H1 (cell line): ENCODE results near the gene MEF2D. TPM values are rescaled to one million over a fixed set of nuclear protein-coding genes. Genes with fewer than 3 reads are reported as not detected.

ENCODE experiments used
- CTCF ChIA-PET: fragments of 300-600 bp; sonication (Branson Sonifier 250); formaldehyde crosslinking; loops from one replicate; lab custom pipeline; 2021; ENCODE audit not compliant: partially characterized antibody; lab: Charles Lee
- POLR2A ChIA-PET: fragments of 300-600 bp; sonication (Branson Sonifier 250); formaldehyde crosslinking; loops from one replicate; lab custom pipeline; 2021; ENCODE audit warnings: inconsistent platforms; ENCODE audit not compliant: partially characterized antibody; lab: Charles Lee
- DNase-seq, 2 experiments: peaks; one replicate each; pipeline versions ENCODE4 v3.0.0 to v3.0.0-alpha.2; 2010 to 2022; ENCODE audit warnings: low spot score in 2 of 2, low read depth in 1 of 2, mixed read lengths in 1 of 2
- FAIRE-seq: peaks from 2 replicates; lab custom pipeline; 2011; peaks lifted over from hg19 to GRCh38; lab: Jason Lieb, UNC
- H2AFZ ChIP-seq: 2 replicates; pipeline ENCODE4 v1.8.1; 2012; ENCODE audit warnings: low read length, inconsistent platforms
- H2AK5ac ChIP-seq: 2 replicates; pipeline ENCODE4 v1.6.1; 2013; ENCODE audit warnings: low read depth, low read length
- H2BK120ac ChIP-seq: replicated peaks from 2 replicates; pipeline ENCODE3; 2013; ENCODE audit warnings: low read depth, low read length, inconsistent platforms
- H2BK12ac ChIP-seq: 2 replicates; pipeline ENCODE4 v1.6.1; 2013; ENCODE audit warnings: low read depth, low read length
- H2BK15ac ChIP-seq: 2 replicates; pipeline ENCODE4 v1.6.1; 2013; ENCODE audit warnings: low read length
- H2BK20ac ChIP-seq: 2 replicates; pipeline ENCODE4 v1.6.1; 2013; ENCODE audit warnings: low read length
- H2BK5ac ChIP-seq: 2 replicates; pipeline ENCODE4 v1.6.1; 2013; ENCODE audit warnings: low read depth, low read length
- H3K14ac ChIP-seq: 2 replicates; pipeline ENCODE4 v1.6.1; 2013; ENCODE audit warnings: inconsistent platforms; ENCODE audit not compliant: insufficient read length
- H3K18ac ChIP-seq: 2 replicates; pipeline ENCODE4 v1.6.1; 2013; ENCODE audit warnings: low read length; ENCODE audit errors: extremely low read depth
- H3K23ac ChIP-seq: 2 replicates; pipeline ENCODE4 v1.6.1; 2013; ENCODE audit warnings: inconsistent platforms; ENCODE audit not compliant: insufficient read length
- H3K23me2 ChIP-seq: 2 replicates; pipeline ENCODE4 v1.6.1; 2013; ENCODE audit warnings: low read depth, low read length
- H3K27ac ChIP-seq: 2 replicates; pipeline ENCODE4 v1.6.1; 2011; ENCODE audit warnings: low read depth, low read length, inconsistent platforms
- H3K27me3 ChIP-seq, 4 experiments: replicated peaks in 1 of 4; 1 replicate in 1 of 4; 2 replicates in 3 of 4; pipeline versions ENCODE4 v1.6.1 to v1.8.1; 2011 to 2013; ENCODE audit warnings: low read length in 3 of 4, mild to moderate bottlenecking in 3 of 4, inconsistent platforms in 2 of 4, mixed read lengths in 2 of 4, moderate library complexity in 1 of 4; ENCODE audit not compliant: control insufficient read depth in 3 of 4, insufficient read depth in 3 of 4; ENCODE audit errors: extremely low read depth in 1 of 4
- H3K36me3 ChIP-seq, 4 experiments: 2 replicates each; pipeline versions ENCODE4 v1.6.1 to v1.8.1; 2011 to 2013; ENCODE audit warnings: mild to moderate bottlenecking in 4 of 4, low read length in 3 of 4, moderate library complexity in 2 of 4, control low read depth in 1 of 4, inconsistent platforms in 1 of 4; ENCODE audit not compliant: insufficient read depth in 4 of 4, control insufficient read depth in 2 of 4
- H3K4ac ChIP-seq: replicated peaks from 2 replicates; pipeline ENCODE3; 2013; ENCODE audit warnings: low read length, low read depth, mixed read lengths, inconsistent platforms; ENCODE audit not compliant: insufficient read length
- H3K4me1 ChIP-seq, 4 experiments: replicated peaks in 1 of 4; 1 replicate in 1 of 4; 2 replicates in 3 of 4; pipeline versions ENCODE4 v1.6.1 to v1.8.1; 2011 to 2013; ENCODE audit warnings: low read length in 3 of 4, inconsistent platforms in 2 of 4, mixed read lengths in 1 of 4; ENCODE audit not compliant: insufficient read depth in 4 of 4, control insufficient read depth in 3 of 4
- H3K4me2 ChIP-seq, 2 experiments: 2 replicates each; pipeline versions ENCODE4 v1.6.1 to v1.8.1; 2011 to 2013; ENCODE audit warnings: low read depth in 2 of 2, low read length in 2 of 2, control low read depth in 1 of 2, inconsistent platforms in 1 of 2, mild to moderate bottlenecking in 1 of 2; ENCODE audit not compliant: insufficient read depth in 1 of 2
- H3K4me3 ChIP-seq, 4 experiments: fragments of 200-600, 300-600 bp in 1 of 4; sonication (generic), shearing (Covaris generic), sonication (Bioruptor Twin) in 1 of 4; 2 replicates each; pipeline versions ENCODE4 v1.5.1 to v1.8.1; 2011 to 2016; ENCODE audit warnings: low read length in 4 of 4, low read depth in 3 of 4, control low read depth in 2 of 4, inconsistent platforms in 2 of 4, mild to moderate bottlenecking in 2 of 4, mixed read lengths in 1 of 4, moderate library complexity in 1 of 4; ENCODE audit not compliant: insufficient read depth in 2 of 4; ENCODE audit errors: extremely low read depth in 1 of 4
- H3K56ac ChIP-seq: replicated peaks from 2 replicates; pipeline ENCODE3; 2013; ENCODE audit warnings: low read depth, mild to moderate bottlenecking, mixed read lengths, low read length, inconsistent platforms; ENCODE audit not compliant: insufficient read length
- H3K79me1 ChIP-seq: 2 replicates; pipeline ENCODE4 v1.6.1; 2013; ENCODE audit warnings: low read depth, low read length, control low read depth
- H3K79me2 ChIP-seq, 2 experiments: 2 replicates each; pipeline versions ENCODE4 v1.6.1 to v1.8.1; 2012 to 2013; ENCODE audit warnings: low read length in 2 of 2, mild to moderate bottlenecking in 2 of 2, inconsistent platforms in 1 of 2; ENCODE audit not compliant: insufficient read depth in 2 of 2, control insufficient read depth in 1 of 2
- H3K9ac ChIP-seq, 4 experiments: replicated peaks in 1 of 4; 1 replicate in 1 of 4; 2 replicates in 3 of 4; pipeline versions ENCODE4 v1.6.1 to v1.8.1; 2011 to 2013; ENCODE audit warnings: low read depth in 3 of 4, low read length in 3 of 4, control low read depth in 2 of 4, mild to moderate bottlenecking in 2 of 4, moderate library complexity in 2 of 4, inconsistent platforms in 1 of 4; ENCODE audit errors: extremely low read depth in 1 of 4
- H3K9me3 ChIP-seq, 2 experiments: 2 replicates each; pipeline versions ENCODE4 v1.6.1 to v1.8.1; 2012 to 2013; ENCODE audit warnings: mild to moderate bottlenecking in 2 of 2, moderate library complexity in 2 of 2, control low read depth in 1 of 2, inconsistent platforms in 1 of 2, low read depth in 1 of 2, low read length in 1 of 2, mixed read lengths in 1 of 2; ENCODE audit not compliant: insufficient read depth in 2 of 2
- H4K20me1 ChIP-seq, 2 experiments: replicated peaks in 1 of 2; 2 replicates each; pipeline versions ENCODE3 to v1.8.1; 2011 to 2013; ENCODE audit warnings: inconsistent platforms in 2 of 2, low read length in 2 of 2, mild to moderate bottlenecking in 1 of 2; ENCODE audit not compliant: insufficient read depth in 2 of 2, control insufficient read depth in 1 of 2
- H4K5ac ChIP-seq: 2 replicates; pipeline ENCODE4 v1.6.1; 2013; ENCODE audit warnings: low read length, low read depth, mixed read lengths, inconsistent platforms; ENCODE audit not compliant: insufficient read length
- H4K8ac ChIP-seq: 2 replicates; pipeline ENCODE4 v1.8.0; 2013; ENCODE audit warnings: mild to moderate bottlenecking, moderate library complexity, low read length, inconsistent platforms; ENCODE audit not compliant: insufficient read depth; ENCODE audit errors: extremely low read depth
- H4K91ac ChIP-seq: replicated peaks from 2 replicates; pipeline ENCODE3; 2013; ENCODE audit warnings: low read length, mixed read lengths, inconsistent platforms; ENCODE audit not compliant: insufficient read length
- EZH2 ChIP-seq: fragments of 200-600 bp; sonication (generic); IDR thresholded peaks from 2 replicates; pipeline ENCODE4 v1.7.1; 2012; ENCODE audit warnings: low read depth, mild to moderate bottlenecking, moderate library complexity, low read length, inconsistent platforms; ENCODE audit not compliant: severe bottlenecking
- GABPA ChIP-seq: IDR thresholded peaks from 2 replicates; pipeline ENCODE4 v1.6.1; 2011; ENCODE audit warnings: mild to moderate bottlenecking, low read length, moderate library complexity, borderline replicate concordance; ENCODE audit not compliant: insufficient read depth
- KDM1A ChIP-seq: fragments of 200-600, 300-600 bp; sonication (generic); IDR thresholded peaks from 2 replicates; pipeline ENCODE4 v1.7.1; 2016; ENCODE audit warnings: mild to moderate bottlenecking, low read length, borderline replicate concordance
- MAFK ChIP-seq: IDR thresholded peaks from 2 replicates; pipeline ENCODE4 v1.6.1; 2012; ENCODE audit warnings: low read depth, mild to moderate bottlenecking, improper control_type of control experiment, low read length
- POU5F1 ChIP-seq: IDR thresholded peaks from 2 replicates; pipeline ENCODE4 v1.6.1; 2011; ENCODE audit warnings: low read depth, mild to moderate bottlenecking, low read length, moderate library complexity
- RBBP5 ChIP-seq: IDR thresholded peaks from 2 replicates; pipeline ENCODE4 v1.7.1; 2012; ENCODE audit warnings: low read depth, mild to moderate bottlenecking, inconsistent platforms, low read length, moderate library complexity, borderline replicate concordance
- RNF2 ChIP-seq: fragments of 200-900, 300-1000 bp; sonication (generic); IDR thresholded peaks from 2 replicates; pipeline ENCODE4 v1.7.1; 2016; ENCODE audit warnings: borderline replicate concordance, low read depth, mild to moderate bottlenecking, antibody characterized with exemption, low read length; ENCODE audit not compliant: poor library complexity, severe bottlenecking; ENCODE audit errors: missing control alignments
- SP2 ChIP-seq: IDR thresholded peaks from 2 replicates; pipeline ENCODE4 v1.6.1; 2012; ENCODE audit warnings: mild to moderate bottlenecking, low read length, inconsistent platforms
- SUZ12 ChIP-seq: fragments of 200-600 bp; sonication (generic); IDR thresholded peaks from 2 replicates; pipeline ENCODE4 v1.6.1; 2012; ENCODE audit warnings: mild to moderate bottlenecking, inconsistent platforms, low read length, moderate library complexity, mixed read lengths
- TAF7 ChIP-seq: optimal IDR thresholded peaks from 2 replicates; pipeline ENCODE3; 2011; ENCODE audit warnings: low read depth, mild to moderate bottlenecking, inconsistent platforms, low read length, moderate library complexity, borderline replicate concordance
- TEAD4 ChIP-seq: IDR thresholded peaks from 2 replicates; pipeline ENCODE4 v1.6.1; 2012; ENCODE audit warnings: low read depth, low read length, inconsistent platforms, mixed read lengths
- WGBS, 2 experiments: shearing (Covaris generic) in 1 of 2; methylation state at CpG; one replicate each; pipeline versions ENCODE4 v1.1.6 to v1.1.7; 2013 to 2015; ENCODE audit warnings: low lambda C conversion rate in 2 of 2, mixed read lengths in 2 of 2, inconsistent platforms in 1 of 2, low coverage in 1 of 2, missing lambda C conversion rate in 1 of 2; ENCODE audit not compliant: insufficient replicate concordance in 2 of 2, insufficient coverage in 1 of 2, insufficient read length in 1 of 2; ENCODE audit errors: extremely low coverage in 1 of 2, missing lambda C conversion rate in 1 of 2; 5-methylcytosine and 5-hydroxymethylcytosine counted together
- polyA plus RNA-seq, 7 experiments: library from polyadenylated mRNA; depleted of rRNA in 3 of 7; stranded (reverse) in 5 of 7; unstranded in 2 of 7; fragments of >200 nt in 5 of 7; fragments of 200-250 nt in 2 of 7; gene quantifications; 1 replicate in 5 of 7; 2 replicates in 1 of 7; 4 replicates in 1 of 7; pipeline versions ENCODE4 v1.2.1 to v1.2.3, GENCODE V29; 2011 to 2013; ENCODE audit warnings: missing spikeins in 2 of 7, mixed read lengths in 2 of 7
- total RNA-seq: library from RNA; stranded (reverse); fragmentation: NEBNext Ultra II Directional; extraction: Animal tissue kit (Norgen Biotek cat#: 25700); gene quantifications from 2 replicates; pipeline ENCODE4 v1.2.1, GENCODE V29; 2021

Gene MEF2D
- total and polyA plus RNA-seq, 2 of the 8 experiments (the other 6 are each of a cell fraction or from before 2014, with no cell fraction given), result 17.3 to 20.3 TPM

GRCh38 chr1:156429313-156430060, 71.1 kb downstream of the MEF2D start:
- Histone ChIP-seq H3K4me2 (peak overlapping the region; percentile 67 to 72), H3K9ac (no peak overlapping the region; a peak in 1 of 7 replicates), H3K36me3 (no peaks in the 10 kb centered on the region), H4K5ac (no peak overlapping the region), H2BK120ac (no peak overlapping the region), H3K27me3 (peaks cover 72 to 100% (median 97%) of the 10 kb centered on the region in 4 experiments), H3K4me3 (peak overlapping the region in 3 of 4 experiments; percentile 15 to 42 (median 17); a peak in 5 of 8 replicates), H3K14ac (no peak overlapping the region), H4K8ac (no peak overlapping the region), H4K91ac (no peak overlapping the region), H3K4ac (no peak overlapping the region), H4K20me1 (peaks cover 2 to 8% of the 10 kb centered on the region in 2 experiments), H3K18ac (no peak overlapping the region), H3K23me2 (peaks cover 5% of the 10 kb centered on the region; the same call in 1 of the 2 replicates), H2AK5ac (no peak overlapping the region), H3K23ac (no peak overlapping the region), H3K56ac (no peak overlapping the region), H2BK5ac (no peak overlapping the region), H3K27ac (no peak overlapping the region), H2BK15ac (no peak overlapping the region), H2AFZ (no peak overlapping the region), H3K79me1 (no peaks in the 10 kb centered on the region), H2BK12ac (peak overlapping the region; percentile 28; the same call in 1 of the 2 replicates), H3K9me3 (no peaks in the 10 kb centered on the region), H3K4me1 (peaks cover 14 to 30% (median 16%) of the 10 kb centered on the region in 4 experiments), H3K79me2 (no peaks in the 10 kb centered on the region), H2BK20ac (no peak overlapping the region)
- DNase-seq (no peak), FAIRE-seq (no peak)
- CTCF ChIA-PET, result interaction anchor here (0.5 to 14.9 kb wide), 11 partner anchors 11 to 338 kb away, joined by 3 to 217 read pairs (median 4); no protein-coding TSS in a partner anchor
- POLR2A ChIA-PET, result interaction anchor here (1.1 to 2.4 kb wide), 9 partner anchors 7 to 73 kb away, joined by 3 to 23 read pairs (median 6); no protein-coding TSS in a partner anchor
- WGBS, 2 experiments, result 8% methylated on average over 13 of the region's 13 CpGs; no CpG with 5 or more reads in 1 of the 2 experiments
- TF ChIP-seq RBBP5 (no peak), SP2 (no peak), MAFK (no peak), EZH2 (peak; percentile 35), GABPA (no peak), RNF2 (no peak), KDM1A (no peak), SUZ12 (peak; percentile 16; the same call in 1 of the 2 replicates), TAF7 (no peak), POU5F1 (no peak), TEAD4 (no peak)
